Measurements from ENCODE around the gene MYL7.

The MYL7 gene

GRCh38 chr7:44148961-44149536 is 7.9 kb upstream of the MYL7 start:
- peaks cover 2% of the 10 kb centered on the region for H3K4me1 ChIP-seq (ENCODE audit: control insufficient read depth, insufficient read depth, low read length, poor library complexity, severe bottlenecking)
- H3K4me3 ChIP-seq (ENCODE audit: extremely low read depth, insufficient read depth, low read length, poor library complexity, severe bottlenecking) = no peak overlapping the region
- H3K36me3 ChIP-seq (ENCODE audit: control insufficient read depth, insufficient read depth, low read length) = no peaks in the 10 kb centered on the region
- 82 to 92% methylated on average over 7 to 9 of the region's 9 CpGs for WGBS, 2 experiments (ENCODE audit: insufficient coverage in 2 of 2)
- no peak overlapping the region for H3K27ac ChIP-seq (ENCODE audit: low read depth, low read length, severe bottlenecking)
- no peaks in the 10 kb centered on the region for H3K9me3 ChIP-seq (ENCODE audit: control insufficient read depth, low read length)

- H3K27ac ChIP-seq (ENCODE audit: low read depth, low read length, severe bottlenecking) = no peak overlapping the region
- peaks cover 2% of the 10 kb centered on the region for H3K4me1 ChIP-seq (ENCODE audit: control insufficient read depth, insufficient read depth, low read length, poor library complexity, severe bottlenecking)
- WGBS, 2 experiments (ENCODE audit: insufficient coverage in 2 of 2) = 86 to 100% methylated on average over 1 to 2 of the region's 2 CpGs
- no peaks in the 10 kb centered on the region for H3K9me3 ChIP-seq (ENCODE audit: control insufficient read depth, low read length)
- H3K36me3 ChIP-seq (ENCODE audit: control insufficient read depth, insufficient read depth, low read length) = no peaks in the 10 kb centered on the region
- H3K4me3 ChIP-seq (ENCODE audit: extremely low read depth, insufficient read depth, low read length, poor library complexity, severe bottlenecking) = no peak overlapping the region
Measured at GRCh38 chr7:44148166-44148565, 7.0 kb upstream of the MYL7 start.

GRCh38 chr7:44147026-44147991 is 6.2 kb upstream of the MYL7 start:
- Histone ChIP-seq H3K4me1 (ENCODE audit: control insufficient read depth, insufficient read depth, low read length, poor library complexity, severe bottlenecking) (peaks cover 2% of the 10 kb centered on the region), H3K27ac (ENCODE audit: low read depth, low read length, severe bottlenecking) (peak overlapping the region; percentile 16), H3K36me3 (ENCODE audit: control insufficient read depth, insufficient read depth, low read length) (no peaks in the 10 kb centered on the region), H3K9me3 (ENCODE audit: control insufficient read depth, low read length) (no peaks in the 10 kb centered on the region), H3K4me3 (ENCODE audit: extremely low read depth, insufficient read depth, low read length, poor library complexity, severe bottlenecking) (no peak overlapping the region)
- WGBS, 2 experiments (ENCODE audit: insufficient coverage in 2 of 2) = 78 to 81% methylated on average over 22 to 24 of the region's 33 CpGs

- Histone ChIP-seq H3K9me3 (ENCODE audit: control insufficient read depth, low read length) (no peaks in the 10 kb centered on the region), H3K4me1 (ENCODE audit: control insufficient read depth, insufficient read depth, low read length, poor library complexity, severe bottlenecking) (peaks cover 8% of the 10 kb centered on the region), H3K36me3 (ENCODE audit: control insufficient read depth, insufficient read depth, low read length) (no peaks in the 10 kb centered on the region), H3K4me3 (ENCODE audit: extremely low read depth, insufficient read depth, low read length, poor library complexity, severe bottlenecking) (peak overlapping the region; percentile 29), H3K27ac (ENCODE audit: low read depth, low read length, severe bottlenecking) (peak overlapping the region; percentile 16)
- WGBS, 2 experiments (ENCODE audit: insufficient coverage in 2 of 2) = 63% methylated on average over 36 of the region's 65 CpGs
Measured at GRCh38 chr7:44145969-44146911, 5.1 kb upstream of the MYL7 start.

- Histone ChIP-seq H3K4me3 (ENCODE audit: extremely low read depth, insufficient read depth, low read length, poor library complexity, severe bottlenecking) (peak overlapping the region; percentile 29), H3K36me3 (ENCODE audit: control insufficient read depth, insufficient read depth, low read length) (no peaks in the 10 kb centered on the region), H3K9me3 (ENCODE audit: control insufficient read depth, low read length) (no peaks in the 10 kb centered on the region), H3K27ac (ENCODE audit: low read depth, low read length, severe bottlenecking) (no peak overlapping the region), H3K4me1 (ENCODE audit: control insufficient read depth, insufficient read depth, low read length, poor library complexity, severe bottlenecking) (peaks cover 9% of the 10 kb centered on the region)
- WGBS, 2 experiments (ENCODE audit: insufficient coverage in 2 of 2) = 38 to 42% methylated on average over 41 to 42 of the region's 53 CpGs
Measured at GRCh38 chr7:44145479-44145968, 4.4 kb upstream of the MYL7 start.

- no peaks in the 10 kb centered on the region for H3K9me3 ChIP-seq (ENCODE audit: control insufficient read depth, low read length)
- H3K4me1 ChIP-seq (ENCODE audit: control insufficient read depth, insufficient read depth, low read length, poor library complexity, severe bottlenecking) = peaks cover 9% of the 10 kb centered on the region
- no peaks in the 10 kb centered on the region for H3K36me3 ChIP-seq (ENCODE audit: control insufficient read depth, insufficient read depth, low read length)
- H3K4me3 ChIP-seq (ENCODE audit: extremely low read depth, insufficient read depth, low read length, poor library complexity, severe bottlenecking) = peak overlapping the region; percentile 11
- 93 to 94% methylated on average over 25 of the region's 31 CpGs for WGBS, 2 experiments (ENCODE audit: insufficient coverage in 2 of 2)
- no peak overlapping the region for H3K27ac ChIP-seq (ENCODE audit: low read depth, low read length, severe bottlenecking)
Measured at GRCh38 chr7:44144968-44145478, 3.9 kb upstream of the MYL7 start.

- H3K36me3 ChIP-seq (ENCODE audit: control insufficient read depth, insufficient read depth, low read length) = no peaks in the 10 kb centered on the region
- H3K4me3 ChIP-seq (ENCODE audit: extremely low read depth, insufficient read depth, low read length, poor library complexity, severe bottlenecking) = no peak overlapping the region
- peaks cover 9% of the 10 kb centered on the region for H3K4me1 ChIP-seq (ENCODE audit: control insufficient read depth, insufficient read depth, low read length, poor library complexity, severe bottlenecking)
- H3K27ac ChIP-seq (ENCODE audit: low read depth, low read length, severe bottlenecking) = no peak overlapping the region
- H3K9me3 ChIP-seq (ENCODE audit: control insufficient read depth, low read length) = no peaks in the 10 kb centered on the region
- WGBS, 2 experiments (ENCODE audit: insufficient coverage in 2 of 2) = 86 to 96% methylated on average over 5 of the region's 6 CpGs
Measured at GRCh38 chr7:44144426-44144967, 3.4 kb upstream of the MYL7 start.

- Histone ChIP-seq H3K27ac (ENCODE audit: low read depth, low read length, severe bottlenecking) (no peak overlapping the region), H3K36me3 (ENCODE audit: control insufficient read depth, insufficient read depth, low read length) (no peaks in the 10 kb centered on the region), H3K4me3 (ENCODE audit: extremely low read depth, insufficient read depth, low read length, poor library complexity, severe bottlenecking) (no peak overlapping the region), H3K4me1 (ENCODE audit: control insufficient read depth, insufficient read depth, low read length, poor library complexity, severe bottlenecking) (peaks cover 9% of the 10 kb centered on the region), H3K9me3 (ENCODE audit: control insufficient read depth, low read length) (no peaks in the 10 kb centered on the region)
- 91 to 100% methylated on average over 5 to 6 of the region's 6 CpGs for WGBS, 2 experiments (ENCODE audit: insufficient coverage in 2 of 2)
Measured at GRCh38 chr7:44143646-44144250, 2.6 kb upstream of the MYL7 start.

- Histone ChIP-seq H3K36me3 (ENCODE audit: control insufficient read depth, insufficient read depth, low read length) (no peaks in the 10 kb centered on the region), H3K9me3 (ENCODE audit: control insufficient read depth, low read length) (no peaks in the 10 kb centered on the region), H3K27ac (ENCODE audit: low read depth, low read length, severe bottlenecking) (no peak overlapping the region), H3K4me1 (ENCODE audit: control insufficient read depth, insufficient read depth, low read length, poor library complexity, severe bottlenecking) (peaks cover 9% of the 10 kb centered on the region), H3K4me3 (ENCODE audit: extremely low read depth, insufficient read depth, low read length, poor library complexity, severe bottlenecking) (no peak overlapping the region)
- 100% methylated on average over 2 of the region's 4 CpGs; no CpG with 5 or more reads in 1 of the 2 experiments for WGBS, 2 experiments (ENCODE audit: insufficient coverage in 2 of 2)
Measured at GRCh38 chr7:44142028-44142427, 896 bp upstream of the MYL7 start.

Data from mesodermal cell (in vitro differentiated cells).